Keratinocyte (primary cell): ENCODE data around the gene NPSR1. TPM values are rescaled to one million over a fixed set of nuclear protein-coding genes. Genes with fewer than 3 reads are reported as not detected.

Source experiments
- DNase-seq: peaks from one replicate; pipeline ENCODE4 v3.0.0-alpha.2; 2011; ENCODE audit warnings: low read depth, missing footprints, low spot score
- FAIRE-seq: peaks from 2 replicates; lab custom pipeline; 2011; peaks lifted over from hg19 to GRCh38; lab: Jason Lieb, UNC
- H2AFZ ChIP-seq: 2 replicates; pipeline ENCODE4 v1.6.0; 2012; ENCODE audit warnings: low read length, control low read depth, inconsistent platforms; ENCODE audit not compliant: control insufficient read depth
- H3K27ac ChIP-seq: 2 replicates; pipeline ENCODE4 v1.5.1; 2011; ENCODE audit warnings: low read length; ENCODE audit not compliant: control insufficient read depth, insufficient read depth
- H3K27me3 ChIP-seq: 3 replicates; pipeline ENCODE4 v1.6.0; 2011; ENCODE audit warnings: low read length; ENCODE audit not compliant: control insufficient read depth, insufficient read depth; ENCODE audit errors: extremely low read depth
- H3K36me3 ChIP-seq, 2 experiments: 2 replicates in 1 of 2; 3 replicates in 1 of 2; pipeline ENCODE4 v1.5.1; 2011; ENCODE audit warnings: low read length in 2 of 2, mild to moderate bottlenecking in 1 of 2; ENCODE audit not compliant: control insufficient read depth in 2 of 2, insufficient read depth in 2 of 2; ENCODE audit errors: extremely low read depth in 1 of 2
- H3K4me1 ChIP-seq: 3 replicates; pipeline ENCODE4 v1.5.1; 2011; ENCODE audit warnings: low read length; ENCODE audit not compliant: control insufficient read depth, insufficient read depth; ENCODE audit errors: extremely low read depth
- H3K4me2 ChIP-seq: 3 replicates; pipeline ENCODE4 v1.6.0; 2011; ENCODE audit warnings: low read depth, low read length; ENCODE audit not compliant: control insufficient read depth, insufficient read depth; ENCODE audit errors: extremely low read depth
- H3K4me3 ChIP-seq, 3 experiments: fragments of 200-600 bp in 1 of 3; sonication (generic) in 1 of 3; 2 replicates in 2 of 3; 3 replicates in 1 of 3; pipeline ENCODE4 v1.5.1; 2011 to 2016; ENCODE audit warnings: low read length in 3 of 3, mild to moderate bottlenecking in 3 of 3, control low read depth in 2 of 3, inconsistent platforms in 1 of 3, low read depth in 1 of 3, mixed read lengths in 1 of 3, mixed run types in 1 of 3, moderate library complexity in 1 of 3; ENCODE audit not compliant: control insufficient read depth in 2 of 3, insufficient read depth in 2 of 3; ENCODE audit errors: extremely low read depth in 1 of 3
- H3K79me2 ChIP-seq: 2 replicates; pipeline ENCODE4 v1.6.0; 2012; ENCODE audit warnings: low read length; ENCODE audit not compliant: control insufficient read depth, insufficient read depth
- H3K9ac ChIP-seq: 3 replicates; pipeline ENCODE4 v1.6.0; 2011; ENCODE audit warnings: low read length; ENCODE audit not compliant: control insufficient read depth, insufficient read depth; ENCODE audit errors: extremely low read depth
- H3K9me1 ChIP-seq: 3 replicates; pipeline ENCODE4 v1.6.0; 2011; ENCODE audit warnings: low read length; ENCODE audit not compliant: control insufficient read depth, insufficient read depth; ENCODE audit errors: extremely low read depth
- H3K9me3 ChIP-seq: 2 replicates; pipeline ENCODE4 v1.5.1; 2012; ENCODE audit warnings: low read depth, low read length; ENCODE audit not compliant: control insufficient read depth
- H4K20me1 ChIP-seq: 3 replicates; pipeline ENCODE4 v1.6.0; 2011; ENCODE audit warnings: low read length; ENCODE audit not compliant: control insufficient read depth, insufficient read depth; ENCODE audit errors: extremely low read depth
- CTCF ChIP-seq, 3 experiments: IDR thresholded peaks in 1 of 3; conservative IDR thresholded peaks in 1 of 3; optimal IDR thresholded peaks in 1 of 3; 2 replicates in 2 of 3; 3 replicates in 1 of 3; pipeline versions ENCODE3 to v1.5.1; 2011; ENCODE audit warnings: low read length in 3 of 3, mild to moderate bottlenecking in 3 of 3, moderate library complexity in 2 of 3, control low read depth in 1 of 3, inconsistent platforms in 1 of 3; ENCODE audit not compliant: insufficient read depth in 2 of 3; ENCODE audit errors: extremely low read depth in 1 of 3
- EZH2 ChIP-seq: IDR thresholded peaks from one replicate; pipeline ENCODE4 v1.6.1; 2012; ENCODE audit warnings: inconsistent platforms, mild to moderate bottlenecking, low read length, moderate library complexity
- dilution Hi-C: fragments of 300-500 bp; cut with MboI; formaldehyde crosslinking; loops from one replicate; pipeline ENCODE4 v1.7.0; 2020; ENCODE audit warnings: low sequenced_read_pairs; ENCODE audit not compliant: extremely low pct_ligation_motif_present
- polyA minus RNA-seq, 3 experiments: library from RNA; depleted of rRNA, polyadenylated mRNA; stranded (reverse); fragments of >200 nt; gene quantifications; 1 replicate in 1 of 3; 2 replicates in 1 of 3; 3 replicates in 1 of 3; pipeline ENCODE4 v1.2.3, GENCODE V29; 2011
- polyA plus RNA-seq, 5 experiments: library from polyadenylated mRNA; depleted of rRNA in 3 of 5; stranded (reverse) in 3 of 5; stranded (forward) in 1 of 5; unstranded in 1 of 5; fragments of >200 nt; gene quantifications; 1 replicate in 1 of 5; 2 replicates in 3 of 5; 3 replicates in 1 of 5; pipeline versions ENCODE4 v1.2.1 to v1.2.3, GENCODE V29; 2011 to 2012; ENCODE audit warnings: missing spikeins in 2 of 5, low read depth in 1 of 5, low replicate concordance in 1 of 5

NPSR1 gene, protein sequence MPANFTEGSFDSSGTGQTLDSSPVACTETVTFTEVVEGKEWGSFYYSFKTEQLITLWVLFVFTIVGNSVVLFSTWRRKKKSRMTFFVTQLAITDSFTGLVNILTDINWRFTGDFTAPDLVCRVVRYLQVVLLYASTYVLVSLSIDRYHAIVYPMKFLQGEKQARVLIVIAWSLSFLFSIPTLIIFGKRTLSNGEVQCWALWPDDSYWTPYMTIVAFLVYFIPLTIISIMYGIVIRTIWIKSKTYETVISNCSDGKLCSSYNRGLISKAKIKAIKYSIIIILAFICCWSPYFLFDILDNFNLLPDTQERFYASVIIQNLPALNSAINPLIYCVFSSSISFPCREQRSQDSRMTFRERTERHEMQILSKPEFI
- polyA plus RNA-seq (not detected in 3 replicates), polyA minus RNA-seq (not detected in 3 replicates)
- polyA plus RNA-seq (2011; ENCODE audit: low read depth): not detected
- not detected in 2 replicates for polyA plus RNA-seq (2011; cell fraction: cytosol; rRNA removed)
- not detected in 2 replicates for polyA plus RNA-seq (2011; cell fraction: nucleus; rRNA removed)
- polyA plus RNA-seq (2012; ENCODE audit: low replicate concordance): not detected in 2 replicates
- not detected for polyA minus RNA-seq (2011; cell fraction: cytosol; rRNA and poly(A)+ RNA removed)
- not detected in 2 replicates for polyA minus RNA-seq (2011; cell fraction: nucleus; rRNA and poly(A)+ RNA removed)

GRCh38 chr7:34657632-34658268 is at the start of gene NPSR1:
TSS of gene NPSR1 (plus strand) at chr7:34658218. CDS start at chr7:34658413, 195 bp downstream.
- no peaks in the 10 kb centered on the region for H3K4me1 ChIP-seq
- H3K79me2 ChIP-seq: no peaks in the 10 kb centered on the region
- no peaks in the 10 kb centered on the region for H3K36me3 ChIP-seq
- TF ChIP-seq EZH2 (no peak), CTCF (optimal IDR thresholded peaks at IDR 0.05 in 1 of 3, IDR thresholded peaks at IDR 0.05 in 1 of 3, conservative IDR thresholded peaks at IDR 0.05 in 1 of 3; ENCODE audit: extremely low read depth in 1 of 3, insufficient read depth in 2 of 3, low read length in 3 of 3) (no peak)
- no peak within 1 kb of the TSS for H3K4me3 ChIP-seq
- no peaks in the 10 kb centered on the region for H4K20me1 ChIP-seq
- no peak within 1 kb of the TSS for H3K4me2 ChIP-seq
- DNase-seq (no peak), FAIRE-seq (no peak)
- H3K27ac ChIP-seq: no peak within 1 kb of the TSS
- no peaks in the 10 kb centered on the region for H3K9me3 ChIP-seq
- dilution Hi-C loops: no loop called here
- H3K9me1 ChIP-seq: no peaks in the 10 kb centered on the region
- no peaks in the 10 kb centered on the region for H3K27me3 ChIP-seq
- H3K9ac ChIP-seq: no peak within 1 kb of the TSS
- no peak within 1 kb of the TSS for H2AFZ ChIP-seq

DNA sequence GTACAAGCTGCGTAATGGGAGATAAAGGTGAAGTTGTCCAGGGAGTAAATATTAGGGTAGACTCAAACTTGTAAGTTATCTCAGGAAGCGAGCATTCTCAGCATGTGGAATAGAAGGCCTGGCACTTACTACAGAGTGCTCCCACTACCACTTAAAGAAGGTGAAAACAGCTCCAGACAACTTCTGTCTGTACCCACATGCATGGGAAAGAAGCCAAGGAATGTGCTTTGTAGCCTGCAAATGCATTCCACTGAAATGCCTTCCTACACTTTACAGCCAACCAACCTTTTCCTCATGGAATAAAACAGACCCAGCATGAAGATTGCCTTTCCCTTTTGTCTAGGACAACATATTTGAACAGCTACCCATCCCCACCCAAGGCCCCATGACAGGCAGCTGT is 45.4 kb upstream of the NPSR1 start:
- Histone ChIP-seq H4K20me1 (no peaks in the 10 kb centered on the region), H3K27ac (no peak overlapping the region), H3K4me2 (no peak overlapping the region), H3K9me3 (no peaks in the 10 kb centered on the region), H3K36me3 (no peaks in the 10 kb centered on the region), H3K4me3 (no peak overlapping the region), H3K9ac (no peak overlapping the region), H3K79me2 (no peaks in the 10 kb centered on the region), H2AFZ (no peak overlapping the region), H3K9me1 (no peaks in the 10 kb centered on the region), H3K27me3 (no peaks in the 10 kb centered on the region), H3K4me1 (no peaks in the 10 kb centered on the region)
- DNase-seq: no peak
- FAIRE-seq: no peak
- dilution Hi-C loops: no loop called here
- TF ChIP-seq EZH2 (no peak), CTCF (optimal IDR thresholded peaks at IDR 0.05 in 1 of 3, IDR thresholded peaks at IDR 0.05 in 1 of 3, conservative IDR thresholded peaks at IDR 0.05 in 1 of 3; ENCODE audit: extremely low read depth in 1 of 3, insufficient read depth in 2 of 3, low read length in 3 of 3) (no peak)
